ENCODE measurements around the gene LSM8.

DNA sequence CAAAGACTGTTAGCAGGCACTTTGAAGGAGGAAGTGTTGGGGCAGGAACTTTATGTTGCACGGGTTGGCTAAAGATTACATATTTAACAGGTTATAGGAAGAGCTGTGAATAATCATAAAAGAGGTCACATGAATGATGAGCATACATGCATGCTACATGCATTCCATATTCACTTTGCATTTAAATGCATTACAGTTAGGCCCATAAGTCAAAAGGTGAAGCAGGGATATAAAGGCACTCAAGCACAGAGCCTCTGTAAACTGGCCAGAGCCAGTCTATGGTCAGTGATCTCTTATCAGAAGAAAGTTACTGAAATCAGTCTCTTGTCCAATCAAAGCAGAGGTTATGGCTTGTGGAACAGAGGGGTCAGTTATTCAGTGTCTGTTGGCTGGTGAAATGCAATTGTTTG is 33.3 kb downstream of the LSM8 start:
- TF ChIP-seq, protein P1, sequence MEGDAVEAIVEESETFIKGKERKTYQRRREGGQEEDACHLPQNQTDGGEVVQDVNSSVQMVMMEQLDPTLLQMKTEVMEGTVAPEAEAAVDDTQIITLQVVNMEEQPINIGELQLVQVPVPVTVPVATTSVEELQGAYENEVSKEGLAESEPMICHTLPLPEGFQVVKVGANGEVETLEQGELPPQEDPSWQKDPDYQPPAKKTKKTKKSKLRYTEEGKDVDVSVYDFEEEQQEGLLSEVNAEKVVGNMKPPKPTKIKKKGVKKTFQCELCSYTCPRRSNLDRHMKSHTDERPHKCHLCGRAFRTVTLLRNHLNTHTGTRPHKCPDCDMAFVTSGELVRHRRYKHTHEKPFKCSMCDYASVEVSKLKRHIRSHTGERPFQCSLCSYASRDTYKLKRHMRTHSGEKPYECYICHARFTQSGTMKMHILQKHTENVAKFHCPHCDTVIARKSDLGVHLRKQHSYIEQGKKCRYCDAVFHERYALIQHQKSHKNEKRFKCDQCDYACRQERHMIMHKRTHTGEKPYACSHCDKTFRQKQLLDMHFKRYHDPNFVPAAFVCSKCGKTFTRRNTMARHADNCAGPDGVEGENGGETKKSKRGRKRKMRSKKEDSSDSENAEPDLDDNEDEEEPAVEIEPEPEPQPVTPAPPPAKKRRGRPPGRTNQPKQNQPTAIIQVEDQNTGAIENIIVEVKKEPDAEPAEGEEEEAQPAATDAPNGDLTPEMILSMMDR (IDR thresholded peaks at IDR 0.05), result no peak
- TF ChIP-seq POLR2A (IDR thresholded peaks at IDR 0.05), result no peak

Data from adrenal gland (tissue), 5 donors.